HG02885 (cell line): Measurements from ENCODE around the gene CCDC160.

Experiments used
- ATAC-seq: cut with Tn5 transposase; IDR thresholded peaks from one replicate; pipeline ENCODE4 v1.9.1; 2021; ENCODE audit warnings: mild to moderate bottlenecking; ENCODE audit not compliant: unreplicated experiment, poor library complexity

The CCDC160 gene

DNA sequence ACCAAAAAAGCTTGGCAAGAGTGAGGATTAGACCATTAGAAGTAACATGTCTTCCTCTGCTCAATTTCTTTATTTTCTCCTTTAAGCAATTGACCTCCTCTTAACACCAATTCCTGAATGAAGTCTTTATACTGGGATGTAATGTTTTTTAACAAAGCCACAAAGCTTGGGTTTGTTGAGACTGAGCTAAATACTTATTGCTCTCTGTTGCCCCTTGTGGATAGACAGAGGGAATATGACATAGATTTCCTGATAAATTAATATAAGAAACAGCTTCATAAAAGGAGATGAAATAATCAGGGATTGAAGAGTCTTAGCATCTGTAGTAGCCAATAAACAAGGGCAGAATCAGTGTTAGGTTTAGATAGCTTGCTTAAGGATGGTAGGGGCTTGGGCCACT is 57.6 kb downstream of the CCDC160 start:
- ATAC-seq = no peak
